Neural crest cell (in vitro differentiated cells): Measurements from ENCODE around the gene LEMD1. TPM values are rescaled to one million over a fixed set of nuclear protein-coding genes. Genes with fewer than 3 reads are reported as not detected.

ENCODE experiments used
- DNase-seq: peaks from one replicate; pipeline ENCODE4 v3.0.0; 2021; ENCODE audit warnings: low read depth, mixed read lengths, low spot score
- H3K27ac Mint-ChIP-seq: one replicate; pipeline ENCODE4 v1.8.0; 2021; ENCODE audit warnings: mild to moderate bottlenecking, mixed read lengths; ENCODE audit not compliant: unreplicated experiment
- H3K27me3 Mint-ChIP-seq: 2 replicates; pipeline ENCODE4 v1.8.0; 2021; ENCODE audit warnings: low read depth, mild to moderate bottlenecking, mixed read lengths
- H3K36me3 Mint-ChIP-seq: 2 replicates; pipeline ENCODE4 v1.8.0; 2021; ENCODE audit warnings: low read depth, mild to moderate bottlenecking, mixed read lengths
- H3K4me1 Mint-ChIP-seq: 2 replicates; pipeline ENCODE4 v1.8.0; 2021; ENCODE audit warnings: mixed read lengths
- H3K4me3 Mint-ChIP-seq: one replicate; pipeline ENCODE4 v1.8.0; 2021; ENCODE audit warnings: mild to moderate bottlenecking, mixed read lengths
- H3K9me3 Mint-ChIP-seq: 2 replicates; pipeline ENCODE4 v1.8.0; 2021; ENCODE audit warnings: mixed read lengths
- total RNA-seq: library from RNA; stranded (reverse); gene quantifications from 2 replicates; pipeline ENCODE4 v1.2.1, GENCODE V29; 2021
- TF ChIP-seq, protein P1 (sequence below): fragments of 200-600 bp; sonication (generic); conservative IDR thresholded peaks from 2 replicates; pipeline ENCODE4 v1.5.0; 2021; ENCODE audit warnings: antibody characterized with exemption, mild to moderate bottlenecking

Gene LEMD1
- total RNA-seq, 1 donor from 2014 or later, result 10.7 TPM

- peaks cover 32% of the 10 kb centered on the region for H3K27me3 Mint-ChIP-seq
- DNase-seq, result no peak
- no peaks in the 10 kb centered on the region for H3K9me3 Mint-ChIP-seq
- peaks cover 84% of the 10 kb centered on the region for H3K4me1 Mint-ChIP-seq
- H3K27ac Mint-ChIP-seq, result no peak overlapping the region
- no peaks in the 10 kb centered on the region for H3K36me3 Mint-ChIP-seq
- H3K4me3 Mint-ChIP-seq, result peak overlapping the region; percentile 69
- TF ChIP-seq, protein P1, sequence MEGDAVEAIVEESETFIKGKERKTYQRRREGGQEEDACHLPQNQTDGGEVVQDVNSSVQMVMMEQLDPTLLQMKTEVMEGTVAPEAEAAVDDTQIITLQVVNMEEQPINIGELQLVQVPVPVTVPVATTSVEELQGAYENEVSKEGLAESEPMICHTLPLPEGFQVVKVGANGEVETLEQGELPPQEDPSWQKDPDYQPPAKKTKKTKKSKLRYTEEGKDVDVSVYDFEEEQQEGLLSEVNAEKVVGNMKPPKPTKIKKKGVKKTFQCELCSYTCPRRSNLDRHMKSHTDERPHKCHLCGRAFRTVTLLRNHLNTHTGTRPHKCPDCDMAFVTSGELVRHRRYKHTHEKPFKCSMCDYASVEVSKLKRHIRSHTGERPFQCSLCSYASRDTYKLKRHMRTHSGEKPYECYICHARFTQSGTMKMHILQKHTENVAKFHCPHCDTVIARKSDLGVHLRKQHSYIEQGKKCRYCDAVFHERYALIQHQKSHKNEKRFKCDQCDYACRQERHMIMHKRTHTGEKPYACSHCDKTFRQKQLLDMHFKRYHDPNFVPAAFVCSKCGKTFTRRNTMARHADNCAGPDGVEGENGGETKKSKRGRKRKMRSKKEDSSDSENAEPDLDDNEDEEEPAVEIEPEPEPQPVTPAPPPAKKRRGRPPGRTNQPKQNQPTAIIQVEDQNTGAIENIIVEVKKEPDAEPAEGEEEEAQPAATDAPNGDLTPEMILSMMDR, result peak; percentile 38
Observed at GRCh38 chr1:205449750-205450443, 28.0 kb upstream of the LEMD1 start.

DNA sequence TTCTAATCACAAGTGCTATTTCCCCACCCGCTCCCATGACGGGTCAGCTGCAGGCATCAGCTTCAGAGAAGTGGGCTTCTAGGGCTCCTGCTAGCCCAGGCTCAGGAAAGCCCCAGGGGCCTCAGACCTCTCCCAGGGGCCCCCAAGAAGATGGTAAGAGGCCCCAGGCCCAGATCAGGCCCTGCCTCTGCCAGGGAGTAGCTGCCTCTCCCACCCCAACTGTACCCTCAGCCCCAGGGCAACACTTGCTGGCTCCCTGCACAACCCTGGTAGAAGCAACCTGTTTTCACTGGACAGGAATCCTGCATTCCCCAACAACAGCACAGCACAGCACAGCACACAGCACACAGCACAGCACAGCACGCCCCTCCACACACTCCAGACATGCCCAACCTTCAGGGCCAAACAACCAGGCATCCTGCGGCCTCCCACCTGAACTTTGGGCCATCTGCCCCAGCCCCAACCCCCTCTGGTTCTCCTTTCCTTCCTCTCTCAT is 27.4 kb upstream of the LEMD1 start:
- Mint-ChIP-seq H3K9me3 (no peaks in the 10 kb centered on the region), H3K27me3 (peaks cover 26% of the 10 kb centered on the region), H3K4me1 (peaks cover 84% of the 10 kb centered on the region), H3K4me3 (peak overlapping the region; percentile 69), H3K27ac (peak overlapping the region; percentile 27), H3K36me3 (no peaks in the 10 kb centered on the region)
- TF ChIP-seq, protein P1, result no peak
- no peak for DNase-seq

GRCh38 chr1:205448540-205449253 is 26.8 kb upstream of the LEMD1 start:
- peaks cover 90% of the 10 kb centered on the region for H3K4me1 Mint-ChIP-seq
- H3K27ac Mint-ChIP-seq, result no peak overlapping the region
- peak overlapping the region; percentile 62 for H3K4me3 Mint-ChIP-seq
- peaks cover 20% of the 10 kb centered on the region for H3K27me3 Mint-ChIP-seq
- TF ChIP-seq, protein P1, result no peak
- DNase-seq, result no peak
- no peaks in the 10 kb centered on the region for H3K36me3 Mint-ChIP-seq
- no peaks in the 10 kb centered on the region for H3K9me3 Mint-ChIP-seq

DNA sequence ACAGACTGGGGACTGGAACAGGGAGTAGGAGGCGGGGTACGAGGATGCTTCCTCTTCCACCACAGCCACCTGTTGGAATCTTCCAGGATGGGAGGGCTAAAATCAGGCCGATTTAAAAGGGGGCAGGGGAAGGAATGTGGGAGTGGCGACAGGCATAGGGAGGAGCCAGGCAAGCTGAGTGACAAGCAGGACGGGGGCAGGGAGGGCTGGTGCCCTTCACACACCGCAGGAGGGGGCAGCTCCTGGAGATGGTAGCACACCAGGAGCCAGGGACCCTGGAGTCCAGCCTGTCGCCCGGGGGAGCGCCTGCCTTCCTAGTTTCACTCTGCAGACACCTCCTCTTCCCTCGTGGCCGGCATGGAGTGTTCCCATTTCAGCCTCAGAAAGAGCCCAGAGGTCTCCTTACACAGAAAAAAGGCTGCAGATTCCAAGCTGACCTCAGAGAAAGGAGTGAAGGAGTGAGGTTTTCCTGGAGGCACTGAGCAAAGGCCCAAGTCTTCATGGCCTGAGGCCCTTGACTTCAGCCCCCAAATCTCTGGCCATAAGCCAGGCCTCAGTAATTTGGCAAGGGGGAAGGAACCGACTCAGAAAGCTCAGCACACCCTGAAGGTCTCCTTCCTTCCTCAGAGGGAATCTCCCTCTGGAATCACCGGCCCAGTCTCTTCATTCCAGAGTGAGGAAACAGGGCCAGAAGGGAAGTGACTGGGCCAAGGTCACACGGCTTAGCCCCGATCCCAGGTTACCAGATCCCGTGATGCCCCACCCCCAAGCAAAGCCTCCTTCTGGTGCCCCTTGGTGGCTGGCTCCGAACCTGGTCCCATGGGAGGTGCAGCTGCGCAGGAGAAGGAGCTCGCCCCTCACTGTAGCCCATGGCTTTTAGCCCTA is 25.8 kb upstream of the LEMD1 start:
- no peaks in the 10 kb centered on the region for H3K9me3 Mint-ChIP-seq
- H3K4me1 Mint-ChIP-seq, result peaks cover 94% of the 10 kb centered on the region
- TF ChIP-seq, protein P1, result no peak
- H3K27me3 Mint-ChIP-seq, result peaks cover 10% of the 10 kb centered on the region
- no peak for DNase-seq
- no peaks in the 10 kb centered on the region for H3K36me3 Mint-ChIP-seq
- H3K4me3 Mint-ChIP-seq, result peak overlapping the region; percentile 84
- no peak overlapping the region for H3K27ac Mint-ChIP-seq

DNA sequence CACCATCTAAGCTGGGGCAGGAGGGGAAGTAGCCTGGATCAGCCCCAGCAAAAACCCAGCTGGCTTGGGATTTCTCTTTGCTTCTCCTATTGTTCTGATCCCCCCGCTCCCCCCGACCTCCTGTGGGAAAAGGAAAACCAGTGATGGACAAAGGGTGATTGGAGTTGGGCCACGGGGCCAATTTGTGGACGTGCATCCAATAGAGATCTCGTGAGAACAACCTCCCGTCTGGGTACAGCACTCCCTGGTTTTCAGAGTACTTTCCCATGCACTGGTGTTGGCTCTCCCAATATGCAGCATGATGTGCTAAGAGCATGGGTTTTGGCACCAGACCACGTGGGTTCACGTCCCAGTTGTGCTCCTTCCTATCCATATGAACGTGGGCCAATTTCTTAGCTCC is 25.0 kb upstream of the LEMD1 start:
- Mint-ChIP-seq H3K4me1 (peaks cover 99% of the 10 kb centered on the region), H3K4me3 (peak overlapping the region; percentile 84), H3K36me3 (no peaks in the 10 kb centered on the region), H3K27ac (no peak overlapping the region), H3K9me3 (no peaks in the 10 kb centered on the region), H3K27me3 (peaks cover 6% of the 10 kb centered on the region)
- TF ChIP-seq, protein P1, result no peak
- no peak for DNase-seq
